HepG2 (cell line): ENCODE measurements around the gene TRMT1. TPM values are rescaled to one million over a fixed set of nuclear protein-coding genes. Genes with fewer than 3 reads are reported as not detected.

Experiments
- ARID5B ChIP-seq: IDR thresholded peaks from 2 replicates; pipeline ENCODE4 v1.4.0; 2020; ENCODE audit warnings: mild to moderate bottlenecking, missing genetic modification reagents
- ASH2L ChIP-seq: fragments of 300-600, 200-600 bp; sonication (generic); IDR thresholded peaks from 2 replicates; pipeline ENCODE4 v1.7.0; 2017; ENCODE audit warnings: low read depth, mild to moderate bottlenecking, moderate library complexity, mixed read lengths, low read length; ENCODE audit not compliant: insufficient read length
- BCL6 ChIP-seq: IDR thresholded peaks from 2 replicates; pipeline ENCODE4 v1.6.1; 2016; ENCODE audit warnings: missing genetic modification reagents, missing compliant biosample characterization
- DPF2 ChIP-seq: sonication (generic); formaldehyde crosslinking; IDR thresholded peaks from 2 replicates; pipeline ENCODE4 v1.4.0; 2020; ENCODE audit warnings: mild to moderate bottlenecking, low read depth, missing genetic modification reagents, borderline replicate concordance
- GATAD2A ChIP-seq: IDR thresholded peaks from 2 replicates; pipeline ENCODE4 v1.6.1; 2016
- HIC2 ChIP-seq: sonication (generic); formaldehyde crosslinking; IDR thresholded peaks from 2 replicates; pipeline ENCODE4 v1.9.0; 2022; ENCODE audit warnings: low read depth, missing genetic modification reagents
- HNF1A ChIP-seq, 2 experiments: sonication (generic) in 1 of 2; formaldehyde crosslinking in 1 of 2; IDR thresholded peaks; 2 replicates each; pipeline versions ENCODE4 v1.4.0 to v1.6.1; 2016 to 2020; ENCODE audit warnings: borderline replicate concordance in 1 of 2, low read depth in 1 of 2, mild to moderate bottlenecking in 1 of 2, missing genetic modification reagents in 1 of 2
- PHF21A ChIP-seq: sonication (generic); formaldehyde crosslinking; IDR thresholded peaks from 2 replicates; pipeline ENCODE4 v1.5.0; 2020; ENCODE audit warnings: mild to moderate bottlenecking, missing genetic modification reagents
- SMAD9 ChIP-seq: sonication (generic); formaldehyde crosslinking; IDR thresholded peaks from 2 replicates; pipeline ENCODE4 v1.5.1; 2020; ENCODE audit warnings: mild to moderate bottlenecking, missing genetic modification reagents
- SOX6 ChIP-seq, 2 experiments: fragments of 450-650 bp in 1 of 2; sonication (generic) in 1 of 2; formaldehyde crosslinking in 1 of 2; IDR thresholded peaks; 2 replicates each; pipeline versions ENCODE4 v1.4.0 to v1.6.1; 2017 to 2020; ENCODE audit warnings: antibody characterized with exemption in 1 of 2, mild to moderate bottlenecking in 1 of 2, missing genetic modification reagents in 1 of 2
- ZBTB34 ChIP-seq: sonication (generic); formaldehyde crosslinking; IDR thresholded peaks from 2 replicates; pipeline ENCODE4 v1.8.0; 2022; ENCODE audit warnings: mild to moderate bottlenecking, missing genetic modification reagents
- ZKSCAN1 ChIP-seq: fragments of 150-350 bp; IDR thresholded peaks from 2 replicates; pipeline ENCODE4 v1.6.1; 2014; ENCODE audit warnings: low read length
- ZNF281 ChIP-seq: sonication (generic); formaldehyde crosslinking; IDR thresholded peaks from 2 replicates; pipeline ENCODE4 v1.4.0; 2020; ENCODE audit warnings: missing genetic modification reagents, borderline replicate concordance
- ZNF562 ChIP-seq: sonication (generic); formaldehyde crosslinking; IDR thresholded peaks from 2 replicates; pipeline ENCODE4 v1.8.0; 2022; ENCODE audit warnings: missing genetic modification reagents, borderline replicate concordance
- polyA plus RNA-seq, 8 experiments: library from polyadenylated mRNA; depleted of rRNA in 3 of 8; stranded (reverse) in 7 of 8; unstranded in 1 of 8; fragments of >200 nt; fragmentation: Illumina TruSeq in 4 of 8; extraction: Trizol in 4 of 8; gene quantifications; 2 replicates each; pipeline versions ENCODE4 v1.2.1 to v1.2.3, GENCODE V29; 2011 to 2016; ENCODE audit warnings: low read depth in 4 of 8, missing spikeins in 1 of 8, mixed read lengths in 1 of 8; ENCODE audit not compliant: insufficient read depth in 1 of 8
- total RNA-seq, 5 experiments: library from RNA; depleted of rRNA; stranded (reverse); fragments of >200 nt; fragmentation: Illumina TruSeq; extraction: Trizol; gene quantifications; 2 replicates each; pipeline ENCODE4 v1.2.3, GENCODE V29; 2016; ENCODE audit warnings: low read depth in 1 of 5

Gene TRMT1
- total and polyA plus RNA-seq, 2 of the 13 experiments (the other 11 are each of a cell fraction or from before 2014, with no cell fraction given), result 35.5 to 44.1 TPM

GRCh38 chr19:13128583-13128982 is 12.0 kb upstream of the TRMT1 start (continued):
- peak; percentile 66 for TF ChIP-seq ARID5B (CRISPR knock-in tag)
- TF ChIP-seq SOX6 (IDR thresholded peaks at IDR 0.05), result no peak
- peak; percentile 79 for TF ChIP-seq SOX6 (CRISPR knock-in tag; IDR thresholded peaks at IDR 0.05)
- 0 out of 2 replicates have a peak, but pooled peaks have one; percentile 8 for TF ChIP-seq ZKSCAN1
- peak; percentile 57 for TF ChIP-seq ASH2L
- TF ChIP-seq ZNF281 (CRISPR knock-in tag), result peak; percentile 47
- no peak for TF ChIP-seq HNF1A (IDR thresholded peaks at IDR 0.05; ENCODE audit: low read depth)
- peak; percentile 21; the same call in 1 of the 2 replicates for TF ChIP-seq HNF1A (CRISPR knock-in tag; IDR thresholded peaks at IDR 0.05; ENCODE audit: borderline replicate concordance)
- TF ChIP-seq SMAD9 (CRISPR knock-in tag), result no peak
- peak; percentile 86 for TF ChIP-seq GATAD2A
- TF ChIP-seq ZNF562 (CRISPR knock-in tag), result no peak
- TF ChIP-seq DPF2 (CRISPR knock-in tag), result peak; percentile 51; the same call in 1 of the 2 replicates
- TF ChIP-seq BCL6, result peak; percentile 83
- peak; percentile 90; the same call in 1 of the 2 replicates for TF ChIP-seq HIC2 (CRISPR knock-in tag)
- TF ChIP-seq ZBTB34, result peak; percentile 83
- peak; percentile 86 for TF ChIP-seq PHF21A (CRISPR knock-in tag)
